GM19035 (cell line): Measurements from ENCODE around the gene SEPTIN12.

Experiments used
- ATAC-seq: cut with Tn5 transposase; IDR thresholded peaks from one replicate; pipeline ENCODE4 v1.9.1; 2021; ENCODE audit not compliant: unreplicated experiment

SEPTIN12 gene

GRCh38 chr16:4803401-4803844 lies 15.3 kb upstream of the SEPTIN12 start:
- ATAC-seq, result no peak

GRCh38 chr16:4802659-4803287 lies 14.6 kb upstream of the SEPTIN12 start:
- peak; percentile 93 for ATAC-seq

- peak; percentile 53 for ATAC-seq
Observed at GRCh38 chr16:4801962-4802658, 14.0 kb upstream of the SEPTIN12 start, which contains the start of gene ROGDI. Gene ROGDI (minus strand): TSS chr16:4802633. CDS start chr16:4802571, 62 bp downstream.

- no peak for ATAC-seq
Observed at GRCh38 chr16:4801051-4801961, 13.2 kb upstream of the SEPTIN12 start.

GRCh38 chr16:4800290-4801041 lies 12.3 kb upstream of the SEPTIN12 start:
- ATAC-seq, result no peak

- ATAC-seq, result no peak
Observed at GRCh38 chr16:4799171-4799855, 11.2 kb upstream of the SEPTIN12 start.

- ATAC-seq, result no peak
Observed at GRCh38 chr16:4798456-4798855, 10.3 kb upstream of the SEPTIN12 start.

GRCh38 chr16:4797805-4798252 lies 9.7 kb upstream of the SEPTIN12 start:
- no peak for ATAC-seq

- ATAC-seq, result no peak
Observed at GRCh38 chr16:4796982-4797804, 9.0 kb upstream of the SEPTIN12 start.

- ATAC-seq, result no peak
Observed at GRCh38 chr16:4795828-4796572, 7.9 kb upstream of the SEPTIN12 start.

GRCh38 chr16:4795181-4795827 lies 7.2 kb upstream of the SEPTIN12 start, which contains the start of gene SMIM22:
Gene SMIM22 (plus strand): TSS chr16:4795369. CDS start chr16:4795735, 366 bp downstream.
- no peak for ATAC-seq

GRCh38 chr16:4792951-4793513 lies 4.9 kb upstream of the SEPTIN12 start:
- ATAC-seq, result no peak

GRCh38 chr16:4790871-4791270 lies 2.7 kb upstream of the SEPTIN12 start:
- ATAC-seq, result no peak

- no peak for ATAC-seq
Observed at GRCh38 chr16:4790261-4790660, 2.1 kb upstream of the SEPTIN12 start.

- no peak for ATAC-seq
Observed at GRCh38 chr16:4788910-4789309, 765 bp upstream of the SEPTIN12 start.

- ATAC-seq, result no peak
Observed at GRCh38 chr16:4788489-4788889, 344 bp upstream of the SEPTIN12 start.

GRCh38 chr16:4787068-4787467 lies 1.1 kb downstream of the SEPTIN12 start:
- ATAC-seq, result no peak
